OCI-LY3 (cell line): Measurements from ENCODE around the gene RPL38.

Experiments used
- H2AFZ ChIP-seq: fragments of 200-600, 300-600 bp; shearing (Covaris generic); 2 replicates; pipeline ENCODE4 v1.6.0; 2014; ENCODE audit warnings: antibody characterized with exemption, low read depth, low read length
- H3K27ac ChIP-seq: fragments of 200-600, 300-600 bp; sonication (generic); 2 replicates; pipeline ENCODE4 v1.5.1; 2014; ENCODE audit warnings: mild to moderate bottlenecking, low read length, moderate library complexity, mixed read lengths
- H3K27me3 ChIP-seq: fragments of 200-600, 300-600 bp; sonication (generic); 2 replicates; pipeline ENCODE4 v1.6.1; 2014; ENCODE audit warnings: low read depth, low read length, mixed read lengths
- H3K36me3 ChIP-seq: fragments of 200-600, 300-600 bp; sonication (generic); replicated peaks from 2 replicates; pipeline ENCODE3; 2014; ENCODE audit warnings: low read depth, low read length, mixed read lengths
- H3K4me1 ChIP-seq: fragments of 300-600, 200-600 bp; sonication (generic); 2 replicates; pipeline ENCODE4 v1.6.1; 2014; ENCODE audit warnings: low read length, mixed read lengths
- H3K4me2 ChIP-seq: fragments of 200-600, 300-600 bp; sonication (generic); 2 replicates; pipeline ENCODE4 v1.6.1; 2014; ENCODE audit warnings: low read length, mixed read lengths
- H3K4me3 ChIP-seq: fragments of 300-600, 200-600 bp; sonication (generic); 2 replicates; pipeline ENCODE4 v1.5.1; 2014; ENCODE audit warnings: antibody characterized with exemption, mild to moderate bottlenecking, low read length, moderate library complexity
- H3K79me2 ChIP-seq: fragments of 300-600, 200-600 bp; shearing (Covaris generic); 2 replicates; pipeline ENCODE4 v1.6.1; 2014; ENCODE audit warnings: mild to moderate bottlenecking, low read length, mixed read lengths
- H3K9ac ChIP-seq: fragments of 300-600, 200-600 bp; shearing (Covaris generic); 2 replicates; pipeline ENCODE4 v1.6.0; 2014; ENCODE audit warnings: mild to moderate bottlenecking, low read length, moderate library complexity
- H3K9me3 ChIP-seq: fragments of 200-600, 300-600 bp; shearing (Covaris generic); 2 replicates; pipeline ENCODE4 v1.6.1; 2014; ENCODE audit warnings: low read length, mixed read lengths; ENCODE audit not compliant: insufficient read depth
- H4K20me1 ChIP-seq: fragments of 200-600, 300-600 bp; sonication (generic); 2 replicates; pipeline ENCODE4 v1.6.1; 2016; ENCODE audit warnings: low read length, mixed read lengths; ENCODE audit not compliant: insufficient read depth
- CTCF ChIP-seq: fragments of 200-600, 300-600 bp; sonication (generic); IDR thresholded peaks from 2 replicates; pipeline ENCODE4 v1.5.1; 2014; ENCODE audit warnings: antibody characterized with exemption, low read length, low read depth
- EZH2phosphoT487 ChIP-seq: fragments of 200-600 bp; shearing (Covaris generic); IDR thresholded peaks from 2 replicates; pipeline ENCODE4 v1.6.1; 2018; ENCODE audit warnings: antibody characterized with exemption, mixed run types, low read depth

Gene RPL38

DNA sequence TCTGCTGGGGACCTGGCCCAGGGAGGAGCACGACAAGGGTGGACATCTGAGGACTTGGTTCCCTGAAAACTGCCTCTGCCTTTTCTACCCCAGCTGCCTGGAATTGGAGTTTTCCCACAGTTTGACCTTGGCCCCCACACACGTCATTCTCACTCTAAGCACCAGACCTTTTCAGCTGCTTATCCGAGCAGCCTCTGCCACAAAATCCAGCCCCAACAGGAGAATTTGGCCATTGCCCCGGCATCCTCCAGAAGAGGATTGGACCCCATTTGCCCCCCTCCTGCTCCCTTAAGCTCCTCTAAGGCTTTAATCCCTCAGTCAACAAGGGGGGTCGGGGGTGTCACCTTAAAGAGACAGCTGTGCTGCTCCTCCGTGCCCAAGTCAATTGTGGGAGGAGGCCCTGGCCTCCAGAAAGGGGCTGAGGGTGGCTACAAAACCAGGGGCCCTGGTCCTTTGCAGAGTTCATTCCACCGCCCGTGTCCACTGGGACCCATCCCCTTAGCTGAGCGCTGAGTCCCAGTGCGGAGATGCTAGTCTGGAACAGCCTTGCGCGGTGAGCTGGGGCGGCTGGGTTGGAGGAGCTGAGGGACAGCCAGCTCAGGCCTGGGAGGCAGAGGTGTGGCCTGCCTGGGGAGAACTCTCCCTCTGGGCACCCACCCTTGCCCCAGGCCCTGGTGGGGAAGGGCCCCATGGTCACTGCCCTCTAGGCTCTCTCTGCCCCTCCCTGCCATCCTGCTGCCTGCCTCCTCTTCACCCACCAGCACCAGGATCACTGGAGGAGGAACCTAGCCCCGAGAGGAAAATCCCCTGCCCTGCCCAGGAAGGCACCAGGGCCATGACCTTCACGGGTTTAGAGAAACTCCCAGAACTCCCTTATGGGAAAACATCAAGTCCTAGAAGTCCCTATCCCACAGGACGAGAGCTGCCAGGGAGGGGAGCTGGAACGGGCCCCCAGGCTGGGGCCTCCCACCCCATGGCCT lies 28.7 kb downstream of the RPL38 start:
- Histone ChIP-seq H3K9ac (no peak overlapping the region), H3K4me1 (no peaks in the 10 kb centered on the region), H4K20me1 (no peaks in the 10 kb centered on the region), H3K4me2 (no peak overlapping the region), H3K4me3 (no peak overlapping the region), H3K9me3 (no peaks in the 10 kb centered on the region), H3K27ac (no peak overlapping the region), H3K36me3 (no peaks in the 10 kb centered on the region), H3K79me2 (no peaks in the 10 kb centered on the region), H2AFZ (no peak overlapping the region), H3K27me3 (no peaks in the 10 kb centered on the region)
- TF ChIP-seq CTCF (no peak), EZH2phosphoT487 (no peak)

- no peak for TF ChIP-seq CTCF
- no peak for TF ChIP-seq EZH2phosphoT487
- H3K9ac ChIP-seq = no peak overlapping the region
- H3K79me2 ChIP-seq = no peaks in the 10 kb centered on the region
- H2AFZ ChIP-seq = no peak overlapping the region
- H3K27ac ChIP-seq = no peak overlapping the region
- no peaks in the 10 kb centered on the region for H3K4me1 ChIP-seq
- H3K4me2 ChIP-seq = no peak overlapping the region
- no peaks in the 10 kb centered on the region for H3K36me3 ChIP-seq
- H4K20me1 ChIP-seq = no peaks in the 10 kb centered on the region
- no peaks in the 10 kb centered on the region for H3K27me3 ChIP-seq
- H3K4me3 ChIP-seq = no peak overlapping the region
- no peaks in the 10 kb centered on the region for H3K9me3 ChIP-seq
Observed at GRCh38 chr17:74233937-74234336, 30.5 kb downstream of the RPL38 start.

GRCh38 chr17:74234486-74234885 lies 31.0 kb downstream of the RPL38 start:
- TF ChIP-seq EZH2phosphoT487 (no peak), CTCF (no peak)
- Histone ChIP-seq H4K20me1 (no peaks in the 10 kb centered on the region), H3K36me3 (no peaks in the 10 kb centered on the region), H2AFZ (no peak overlapping the region), H3K27me3 (no peaks in the 10 kb centered on the region), H3K9me3 (no peaks in the 10 kb centered on the region), H3K27ac (no peak overlapping the region), H3K79me2 (no peaks in the 10 kb centered on the region), H3K4me2 (no peak overlapping the region), H3K9ac (no peak overlapping the region), H3K4me1 (no peaks in the 10 kb centered on the region), H3K4me3 (no peak overlapping the region)

GRCh38 chr17:74235040-74235581 lies 31.6 kb downstream of the RPL38 start:
- no peak overlapping the region for H3K4me2 ChIP-seq
- H3K27me3 ChIP-seq = no peaks in the 10 kb centered on the region
- TF ChIP-seq EZH2phosphoT487 (no peak), CTCF (no peak)
- no peaks in the 10 kb centered on the region for H4K20me1 ChIP-seq
- H2AFZ ChIP-seq = no peak overlapping the region
- no peaks in the 10 kb centered on the region for H3K9me3 ChIP-seq
- H3K36me3 ChIP-seq = no peaks in the 10 kb centered on the region
- no peak overlapping the region for H3K27ac ChIP-seq
- H3K9ac ChIP-seq = no peak overlapping the region
- H3K4me1 ChIP-seq = no peaks in the 10 kb centered on the region
- no peaks in the 10 kb centered on the region for H3K79me2 ChIP-seq
- H3K4me3 ChIP-seq = no peak overlapping the region
